ENCODE measurements around the gene C5AR1.

C5AR1 gene

GRCh38 chr19:47273313-47274070, 36.2 kb upstream of the C5AR1 start:
- DNase-seq (ENCODE audit: low read depth in 1 of 2, low spot score in 1 of 2) = peak; percentile 87 to 95
- H3K27me3 ChIP-seq (ENCODE audit: insufficient read depth, poor library complexity, severe bottlenecking) = no peaks in the 10 kb centered on the region
- peak overlapping the region; percentile 96 for H3K27ac ChIP-seq (replicated peaks)
- TF ChIP-seq REST (IDR thresholded peaks at IDR 0.05; ENCODE audit: insufficient replicate concordance, low read depth) = peak; percentile 38
- TF ChIP-seq SPI1 (IDR thresholded peaks at IDR 0.05; ENCODE audit: borderline replicate concordance, low read depth) = no peak
- peak; percentile 35; the same call in 1 of the 2 replicates for TF ChIP-seq GABPA (IDR thresholded peaks at IDR 0.05; ENCODE audit: low read depth)
- no peak for TF ChIP-seq CTCF (IDR thresholded peaks at IDR 0.05; ENCODE audit: insufficient read depth, low read length)
- TF ChIP-seq POLR2AphosphoS5 (IDR thresholded peaks at IDR 0.05; ENCODE audit: low read depth) = no peak
- peak overlapping the region; percentile 57 for H3K4me3 ChIP-seq (replicated peaks; ENCODE audit: insufficient read depth, low read length)

DNA sequence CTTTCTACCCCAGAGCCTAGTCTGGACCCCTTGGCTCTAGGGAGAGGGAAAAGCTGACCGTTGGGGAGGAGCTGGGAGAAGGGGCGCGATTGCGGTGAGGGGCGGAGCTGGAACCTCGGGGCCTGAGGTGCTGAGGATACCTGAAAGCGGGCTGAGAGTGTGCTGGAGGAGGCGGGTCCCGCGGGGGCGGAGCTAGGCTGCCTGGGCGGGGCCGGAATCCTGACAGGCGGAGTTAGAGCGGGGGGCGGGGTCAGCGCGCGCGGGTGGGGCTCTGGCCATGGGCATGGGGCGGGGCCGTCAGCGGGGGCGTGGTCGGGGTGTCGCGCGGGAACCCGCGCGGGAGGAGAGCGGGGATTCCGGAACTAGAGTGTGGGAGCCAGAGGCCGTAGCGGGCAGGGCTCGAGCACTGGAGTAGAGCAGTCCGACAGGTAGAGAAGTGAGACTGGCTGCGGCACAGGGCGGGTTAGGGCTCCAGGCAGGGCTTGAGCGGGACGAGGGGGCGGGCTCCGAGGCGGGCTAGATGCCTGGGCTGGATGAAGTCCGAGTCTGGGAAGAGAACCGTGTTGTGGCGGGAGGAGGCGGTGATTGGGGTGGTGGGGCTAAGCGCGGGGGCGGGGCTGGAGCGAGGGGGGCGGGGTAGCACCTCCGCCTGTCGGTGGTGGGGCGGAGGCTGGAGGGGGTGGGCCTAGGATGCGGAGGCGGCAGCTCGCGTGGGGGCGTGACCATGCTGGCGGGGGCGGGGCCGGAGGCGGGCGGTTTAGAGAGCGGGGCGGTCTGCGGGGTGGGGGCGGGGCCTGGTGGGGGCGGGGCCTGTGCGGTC, 35.4 kb upstream of the C5AR1 start, which contains the start of gene INAFM1:
INAFM1 (plus strand) TSS at position 815 of the 820 bp plus-strand sequence. CDS start 35 bp downstream, outside the sequence.
- H3K4me3 ChIP-seq (replicated peaks; ENCODE audit: insufficient read depth, low read length) = peak within 1 kb of the TSS; percentile 57
- peak; percentile 87 to 97 for DNase-seq (ENCODE audit: low read depth in 1 of 2, low spot score in 1 of 2)
- TF ChIP-seq POLR2AphosphoS5 (IDR thresholded peaks at IDR 0.05; ENCODE audit: low read depth) = peak; percentile 68; the same call in 1 of the 2 replicates
- no peak for TF ChIP-seq CTCF (IDR thresholded peaks at IDR 0.05; ENCODE audit: insufficient read depth, low read length)
- TF ChIP-seq GABPA (IDR thresholded peaks at IDR 0.05; ENCODE audit: low read depth) = no peak
- TF ChIP-seq SPI1 (IDR thresholded peaks at IDR 0.05; ENCODE audit: borderline replicate concordance, low read depth) = no peak
- TF ChIP-seq REST (IDR thresholded peaks at IDR 0.05; ENCODE audit: insufficient replicate concordance, low read depth) = no peak
- H3K27me3 ChIP-seq (ENCODE audit: insufficient read depth, poor library complexity, severe bottlenecking) = no peaks in the 10 kb centered on the region
- peak within 1 kb of the TSS; percentile 96 for H3K27ac ChIP-seq (replicated peaks)

GRCh38 chr19:47274891-47275761, 34.5 kb upstream of the C5AR1 start:
- TF ChIP-seq SPI1 (IDR thresholded peaks at IDR 0.05; ENCODE audit: borderline replicate concordance, low read depth) (peak; percentile 45; the same call in 1 of the 2 replicates), CTCF (IDR thresholded peaks at IDR 0.05; ENCODE audit: insufficient read depth, low read length) (no peak), POLR2AphosphoS5 (IDR thresholded peaks at IDR 0.05; ENCODE audit: low read depth) (no peak)
- Histone ChIP-seq H3K27ac (replicated peaks) (no peak overlapping the region), H3K4me3 (replicated peaks; ENCODE audit: insufficient read depth, low read length) (peak overlapping the region; percentile 57), H3K27me3 (ENCODE audit: insufficient read depth, poor library complexity, severe bottlenecking) (no peaks in the 10 kb centered on the region)
- DNase-seq (ENCODE audit: low read depth in 1 of 2, low spot score in 1 of 2) = no peak
